H9 (cell line): ENCODE measurements around the gene KCTD7. TPM values are rescaled to one million over a fixed set of nuclear protein-coding genes. Genes with fewer than 3 reads are reported as not detected.

Experiments
- DNase-seq: peaks from one replicate; pipeline ENCODE4 v3.0.0-alpha.2; 2017
- H2AFZ ChIP-seq: one replicate; pipeline ENCODE4 v1.6.1; 2013; ENCODE audit warnings: mild to moderate bottlenecking, low read length, control low read depth, moderate library complexity
- H2AK5ac ChIP-seq: 2 replicates; pipeline ENCODE4 v1.6.1; 2013; ENCODE audit warnings: low read length, control low read depth, mixed read lengths; ENCODE audit not compliant: insufficient read length
- H2BK120ac ChIP-seq: one replicate; pipeline ENCODE4 v1.6.1; 2013; ENCODE audit warnings: low read depth, mild to moderate bottlenecking, low read length, control low read depth, inconsistent platforms; ENCODE audit not compliant: poor library complexity, severe bottlenecking
- H2BK12ac ChIP-seq: 2 replicates; pipeline ENCODE4 v1.6.1; 2013; ENCODE audit warnings: low read length, control low read depth, mixed read lengths, low read depth; ENCODE audit not compliant: insufficient read length
- H2BK15ac ChIP-seq: 2 replicates; pipeline ENCODE4 v1.6.1; 2013; ENCODE audit warnings: low read depth, low read length, control low read depth
- H2BK20ac ChIP-seq: one replicate; pipeline ENCODE4 v1.6.1; 2013; ENCODE audit warnings: low read depth, mild to moderate bottlenecking, low read length, control low read depth, inconsistent platforms; ENCODE audit not compliant: poor library complexity, severe bottlenecking
- H2BK5ac ChIP-seq: 2 replicates; pipeline ENCODE4 v1.6.1; 2013; ENCODE audit warnings: low read length, control low read depth, mixed read lengths; ENCODE audit not compliant: insufficient read length
- H3K14ac ChIP-seq: 2 replicates; pipeline ENCODE4 v1.6.1; 2013; ENCODE audit warnings: low read length, control low read depth; ENCODE audit not compliant: insufficient read depth
- H3K18ac ChIP-seq: 2 replicates; pipeline ENCODE4 v1.6.1; 2013; ENCODE audit warnings: low read depth, mild to moderate bottlenecking, mixed read lengths, low read length, control low read depth; ENCODE audit not compliant: insufficient read length
- H3K23ac ChIP-seq: 2 replicates; pipeline ENCODE4 v1.6.1; 2013; ENCODE audit warnings: low read length, control low read depth, mixed read lengths, low read depth; ENCODE audit not compliant: insufficient read length
- H3K23me2 ChIP-seq: 2 replicates; pipeline ENCODE4 v1.6.1; 2013; ENCODE audit warnings: low read depth, mild to moderate bottlenecking, mixed read lengths, low read length, control low read depth; ENCODE audit not compliant: insufficient read length, poor library complexity, severe bottlenecking
- H3K27ac ChIP-seq: 2 replicates; pipeline ENCODE4 v1.5.1; 2013; ENCODE audit warnings: low read length, control low read depth, mixed read lengths, low read depth; ENCODE audit not compliant: insufficient read length
- H3K27me3 ChIP-seq: 2 replicates; pipeline ENCODE4 v1.6.1; 2013; ENCODE audit warnings: low read length, control low read depth, inconsistent platforms; ENCODE audit not compliant: insufficient read depth
- H3K4ac ChIP-seq: 2 replicates; pipeline ENCODE4 v1.6.1; 2013; ENCODE audit warnings: low read depth, mild to moderate bottlenecking, control low read depth, inconsistent platforms, low read length, moderate library complexity
- H3K4me1 ChIP-seq: 2 replicates; pipeline ENCODE4 v1.6.1; 2013; ENCODE audit warnings: low read length, control low read depth, inconsistent platforms; ENCODE audit not compliant: insufficient read depth
- H3K4me2 ChIP-seq: 2 replicates; pipeline ENCODE4 v1.6.1; 2013; ENCODE audit warnings: low read length, control low read depth, mixed read lengths; ENCODE audit not compliant: insufficient read length, insufficient read depth
- H3K56ac ChIP-seq: 2 replicates; pipeline ENCODE4 v1.6.1; 2013; ENCODE audit warnings: low read depth, mild to moderate bottlenecking, mixed read lengths, low read length, control low read depth; ENCODE audit not compliant: insufficient read length
- H3K79me1 ChIP-seq: 2 replicates; pipeline ENCODE4 v1.6.1; 2013; ENCODE audit warnings: low read depth, mild to moderate bottlenecking, moderate library complexity, low read length, control low read depth, inconsistent platforms; ENCODE audit not compliant: insufficient read depth, poor library complexity, severe bottlenecking
- H3K79me2 ChIP-seq: 2 replicates; pipeline ENCODE4 v1.6.1; 2013; ENCODE audit warnings: low read length, control low read depth, inconsistent platforms; ENCODE audit not compliant: insufficient read depth
- H3K9ac ChIP-seq: 2 replicates; pipeline ENCODE4 v1.6.1; 2013; ENCODE audit warnings: low read length, control low read depth, mixed read lengths; ENCODE audit not compliant: insufficient read length; ENCODE audit errors: extremely low read depth
- H3K9me3 ChIP-seq: one replicate; pipeline ENCODE4 v1.6.1; 2013; ENCODE audit warnings: low read depth, low read length, inconsistent platforms; ENCODE audit not compliant: control insufficient read depth
- H3T11ph ChIP-seq: one replicate; pipeline ENCODE4 v1.6.1; 2013; ENCODE audit warnings: mild to moderate bottlenecking, low read length, control low read depth, inconsistent platforms
- H4K20me1 ChIP-seq: one replicate; pipeline ENCODE4 v1.6.1; 2013; ENCODE audit not compliant: control insufficient read depth, insufficient read length, insufficient read depth
- H4K5ac ChIP-seq: 2 replicates; pipeline ENCODE4 v1.6.1; 2013; ENCODE audit warnings: low read depth, mild to moderate bottlenecking, mixed read lengths, low read length, control low read depth; ENCODE audit not compliant: insufficient read length
- H4K8ac ChIP-seq: replicated peaks from 2 replicates; pipeline ENCODE4 v1.6.1; 2013; ENCODE audit warnings: low read length, control low read depth, mixed read lengths, low read depth; ENCODE audit not compliant: insufficient read length
- H4K91ac ChIP-seq: 2 replicates; pipeline ENCODE4 v1.6.1; 2013; ENCODE audit warnings: low read depth, mild to moderate bottlenecking, moderate library complexity, mixed read lengths, low read length, control low read depth; ENCODE audit not compliant: insufficient read length
- H3K27ac Mint-ChIP-seq, 3 experiments: 2 replicates in 2 of 3; 3 replicates in 1 of 3; pipeline ENCODE4 v1.8.0; 2020 to 2021; ENCODE audit warnings: mixed read lengths in 3 of 3, mild to moderate bottlenecking in 1 of 3, moderate library complexity in 1 of 3
- H3K27me3 Mint-ChIP-seq: 2 replicates; pipeline ENCODE4 v1.8.0; 2021; ENCODE audit warnings: low read depth, mild to moderate bottlenecking, moderate library complexity, mixed read lengths
- H3K36me3 Mint-ChIP-seq, 3 experiments: 2 replicates in 2 of 3; 3 replicates in 1 of 3; pipeline ENCODE4 v1.8.0; 2020 to 2021; ENCODE audit warnings: low read depth in 3 of 3, mixed read lengths in 3 of 3; ENCODE audit not compliant: insufficient read depth in 1 of 3
- H3K4me1 Mint-ChIP-seq, 2 experiments: 2 replicates each; pipeline ENCODE4 v1.8.0; 2020; ENCODE audit warnings: mixed read lengths in 2 of 2
- H3K4me3 Mint-ChIP-seq, 2 experiments: 2 replicates in 1 of 2; 3 replicates in 1 of 2; pipeline ENCODE4 v1.8.0; 2020 to 2021; ENCODE audit warnings: mild to moderate bottlenecking in 2 of 2, mixed read lengths in 2 of 2, moderate library complexity in 1 of 2
- H3K9me3 Mint-ChIP-seq, 2 experiments: 2 replicates in 1 of 2; 3 replicates in 1 of 2; pipeline ENCODE4 v1.8.0; 2020; ENCODE audit warnings: mild to moderate bottlenecking in 2 of 2, mixed read lengths in 2 of 2, moderate library complexity in 1 of 2
- WGBS: extraction: QIAGEN DNeasy Blood & Tissue Kit; methylation state at CpG from one replicate; pipeline ENCODE4 v1.1.7; 2013; ENCODE audit warnings: missing lambda C conversion rate, low lambda C conversion rate, mixed read lengths; ENCODE audit not compliant: insufficient read length; ENCODE audit errors: extremely low coverage; 5-methylcytosine and 5-hydroxymethylcytosine counted together
- total RNA-seq: library from RNA; stranded (reverse); gene quantifications from 2 replicates; pipeline ENCODE4 v1.2.1, GENCODE V29; 2021
- TF ChIP-seq, protein P1 (sequence below): fragments of 200-600 bp; sonication (generic); conservative IDR thresholded peaks from 3 replicates; pipeline ENCODE4 v1.8.0; 2021; ENCODE audit warnings: antibody characterized with exemption, mild to moderate bottlenecking

KCTD7 gene
- total RNA-seq, 1 experiment from 2014 or later, result 8.9 TPM

DNA sequence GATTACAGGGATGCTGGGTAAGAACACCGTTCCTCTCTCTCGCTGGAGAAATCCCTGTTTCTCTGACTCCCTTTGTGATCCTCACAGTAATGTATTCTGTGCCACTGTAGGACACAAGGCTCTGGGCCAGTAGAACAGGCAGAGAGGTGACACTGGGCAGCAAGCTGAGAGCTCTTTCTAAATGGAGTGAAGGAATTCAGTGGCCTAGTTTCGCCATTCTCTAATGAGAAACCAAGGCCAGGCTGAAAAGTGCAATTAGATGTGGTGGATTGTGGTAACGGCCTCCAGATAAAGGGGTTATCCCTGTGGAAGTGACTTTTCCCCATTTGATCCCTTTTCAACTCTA, 12.8 kb downstream of the KCTD7 start:
- Mint-ChIP-seq H3K36me3 (peaks cover 13 to 60% (median 36%) of the 10 kb centered on the region in 3 experiments), H3K4me3 (no peak overlapping the region), H3K27me3 (no peaks in the 10 kb centered on the region), H3K9me3 (no peaks in the 10 kb centered on the region), H3K4me1 (no peaks in the 10 kb centered on the region), H3K27ac (no peak overlapping the region)
- Histone ChIP-seq H2BK20ac (no peak overlapping the region), H3K79me2 (no peaks in the 10 kb centered on the region), H3K23me2 (no peaks in the 10 kb centered on the region), H3K9ac (no peak overlapping the region), H4K8ac (no peak overlapping the region), H2AK5ac (no peak overlapping the region), H2BK12ac (no peak overlapping the region), H2BK15ac (no peak overlapping the region), H3K14ac (no peak overlapping the region), H3K4me1 (no peaks in the 10 kb centered on the region), H3T11ph (no peak overlapping the region), H3K27me3 (no peaks in the 10 kb centered on the region), H4K91ac (no peak overlapping the region), H4K5ac (no peak overlapping the region), H4K20me1 (no peaks in the 10 kb centered on the region), H3K9me3 (no peaks in the 10 kb centered on the region), H2BK5ac (no peak overlapping the region), H3K79me1 (no peaks in the 10 kb centered on the region), H3K4ac (no peak overlapping the region), H3K56ac (no peak overlapping the region), H3K23ac (no peak overlapping the region), H2AFZ (no peak overlapping the region), H3K27ac (no peak overlapping the region), H3K4me2 (no peak overlapping the region), H3K18ac (no peak overlapping the region), H2BK120ac (no peak overlapping the region)
- WGBS, result no CpG with 5 or more reads among the region's 4 CpGs
- DNase-seq, result no peak
- TF ChIP-seq, protein P1, sequence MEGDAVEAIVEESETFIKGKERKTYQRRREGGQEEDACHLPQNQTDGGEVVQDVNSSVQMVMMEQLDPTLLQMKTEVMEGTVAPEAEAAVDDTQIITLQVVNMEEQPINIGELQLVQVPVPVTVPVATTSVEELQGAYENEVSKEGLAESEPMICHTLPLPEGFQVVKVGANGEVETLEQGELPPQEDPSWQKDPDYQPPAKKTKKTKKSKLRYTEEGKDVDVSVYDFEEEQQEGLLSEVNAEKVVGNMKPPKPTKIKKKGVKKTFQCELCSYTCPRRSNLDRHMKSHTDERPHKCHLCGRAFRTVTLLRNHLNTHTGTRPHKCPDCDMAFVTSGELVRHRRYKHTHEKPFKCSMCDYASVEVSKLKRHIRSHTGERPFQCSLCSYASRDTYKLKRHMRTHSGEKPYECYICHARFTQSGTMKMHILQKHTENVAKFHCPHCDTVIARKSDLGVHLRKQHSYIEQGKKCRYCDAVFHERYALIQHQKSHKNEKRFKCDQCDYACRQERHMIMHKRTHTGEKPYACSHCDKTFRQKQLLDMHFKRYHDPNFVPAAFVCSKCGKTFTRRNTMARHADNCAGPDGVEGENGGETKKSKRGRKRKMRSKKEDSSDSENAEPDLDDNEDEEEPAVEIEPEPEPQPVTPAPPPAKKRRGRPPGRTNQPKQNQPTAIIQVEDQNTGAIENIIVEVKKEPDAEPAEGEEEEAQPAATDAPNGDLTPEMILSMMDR, result no peak
